HG03159 (cell line): Measurements from ENCODE around the gene YEATS2.
"Not testable (repeated sequence)": the region's sequence is repeated elsewhere in the genome, so short reads cannot be mapped to it uniquely, and the experiment has no call there.

Experiments used
- ATAC-seq: cut with Tn5 transposase; IDR thresholded peaks from one replicate; pipeline ENCODE4 v1.9.1; 2021; ENCODE audit warnings: mild to moderate bottlenecking, moderate library complexity; ENCODE audit not compliant: unreplicated experiment

YEATS2 gene

GRCh38 chr3:183711516-183711915 is 13.9 kb downstream of the YEATS2 start:
- ATAC-seq = no peak

- no peak for ATAC-seq
These were observed 17.0 kb downstream of the YEATS2 start for GRCh38 chr3:183714622-183715021.

GRCh38 chr3:183718012-183718411 is 20.4 kb downstream of the YEATS2 start:
- ATAC-seq = no peak

- no peak for ATAC-seq
These were observed 27.8 kb downstream of the YEATS2 start for GRCh38 chr3:183725387-183725786.

- ATAC-seq = no peak
These were observed 30.6 kb downstream of the YEATS2 start for GRCh38 chr3:183728204-183728603.

- ATAC-seq = no peak
These were observed 32.8 kb downstream of the YEATS2 start for GRCh38 chr3:183730361-183730760.

- no peak for ATAC-seq
These were observed 34.0 kb downstream of the YEATS2 start for GRCh38 chr3:183731611-183732010.

- no peak for ATAC-seq
These were observed 36.0 kb downstream of the YEATS2 start for GRCh38 chr3:183733553-183733952.

GRCh38 chr3:183734750-183735494 is 37.3 kb downstream of the YEATS2 start:
- no peak for ATAC-seq

- ATAC-seq = no peak
These were observed 39.5 kb downstream of the YEATS2 start for GRCh38 chr3:183737116-183737515.

- not testable (repeated sequence) for ATAC-seq
These were observed 42.6 kb downstream of the YEATS2 start for GRCh38 chr3:183740154-183740553.

- no peak for ATAC-seq
These were observed 45.6 kb downstream of the YEATS2 start for GRCh38 chr3:183743231-183743630.

- no peak for ATAC-seq
These were observed 47.9 kb downstream of the YEATS2 start for GRCh38 chr3:183745300-183746098.

GRCh38 chr3:183754052-183754451 is 56.5 kb downstream of the YEATS2 start:
- ATAC-seq = no peak

GRCh38 chr3:183762304-183762703 is 64.7 kb downstream of the YEATS2 start:
- ATAC-seq = no peak

GRCh38 chr3:183764847-183765731 is 67.5 kb downstream of the YEATS2 start:
- ATAC-seq = no peak

- no peak for ATAC-seq
These were observed 68.5 kb downstream of the YEATS2 start for GRCh38 chr3:183766107-183766506.

GRCh38 chr3:183766745-183767606 is 69.4 kb downstream of the YEATS2 start:
- ATAC-seq = peak; percentile 70

- ATAC-seq = no peak
These were observed 70.5 kb downstream of the YEATS2 start for GRCh38 chr3:183768114-183768513.

GRCh38 chr3:183769453-183769852 is 71.9 kb downstream of the YEATS2 start:
- ATAC-seq = no peak
